ENCODE measurements around the gene SOS2.
"Not testable (repeated sequence)": the region's sequence is repeated elsewhere in the genome, so short reads cannot be mapped to it uniquely, and the experiment has no call there.

SOS2 gene

DNA sequence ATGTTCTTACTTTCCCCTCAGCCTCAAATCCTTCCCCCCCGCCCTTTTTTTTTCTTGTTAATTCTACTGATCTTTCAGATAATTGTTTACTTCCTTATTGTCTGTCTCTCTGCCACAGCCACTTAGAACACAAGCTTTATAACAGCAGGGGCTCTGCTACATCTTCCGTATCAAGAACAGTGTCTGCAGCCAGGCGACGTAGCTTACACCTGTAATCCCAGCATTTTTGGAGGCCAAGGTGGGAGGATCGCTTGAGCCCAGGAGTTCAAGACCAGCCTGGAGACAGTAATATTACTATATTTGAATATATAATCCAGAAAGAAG lies 5.4 kb downstream of the SOS2 start:
- DNase-seq (ENCODE audit: low read depth), result no peak

GRCh38 chr14:50225067-50225973 lies 6.1 kb downstream of the SOS2 start:
- DNase-seq (ENCODE audit: low read depth), result no peak

DNA sequence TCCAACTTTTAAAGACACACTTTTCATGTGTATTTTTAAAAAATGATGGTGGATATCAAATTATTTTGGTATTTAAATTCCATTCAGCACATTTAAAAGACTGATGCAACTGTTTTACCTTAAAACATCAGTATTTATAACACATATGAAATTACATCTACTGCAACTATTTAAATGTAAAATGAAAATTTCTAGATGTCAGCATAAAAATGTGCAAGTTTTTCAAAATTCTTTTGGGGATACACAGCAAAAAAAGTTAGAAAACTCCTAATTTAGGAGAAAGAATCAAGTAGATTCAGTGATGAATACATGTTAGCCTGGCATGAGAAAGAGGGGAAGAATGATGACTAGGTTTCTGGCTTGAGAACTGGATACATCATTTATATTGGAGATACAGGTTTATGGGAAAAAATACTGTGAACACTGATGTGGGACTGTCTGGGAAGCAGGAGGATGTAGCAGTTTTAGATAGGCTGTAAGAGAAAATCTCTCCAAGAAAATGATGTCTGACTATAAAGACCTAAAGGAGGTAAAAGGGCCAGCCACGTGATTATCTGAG lies 9.2 kb downstream of the SOS2 start:
- no peak for DNase-seq (ENCODE audit: low read depth)

GRCh38 chr14:50218501-50218900 lies 12.9 kb downstream of the SOS2 start:
- DNase-seq (ENCODE audit: low read depth), result no peak

- no peak for DNase-seq (ENCODE audit: low read depth)
These were observed 16.0 kb downstream of the SOS2 start for GRCh38 chr14:50215416-50215815.

- DNase-seq (ENCODE audit: low read depth), result no peak
These were observed 17.6 kb downstream of the SOS2 start for GRCh38 chr14:50213795-50214194.

DNA sequence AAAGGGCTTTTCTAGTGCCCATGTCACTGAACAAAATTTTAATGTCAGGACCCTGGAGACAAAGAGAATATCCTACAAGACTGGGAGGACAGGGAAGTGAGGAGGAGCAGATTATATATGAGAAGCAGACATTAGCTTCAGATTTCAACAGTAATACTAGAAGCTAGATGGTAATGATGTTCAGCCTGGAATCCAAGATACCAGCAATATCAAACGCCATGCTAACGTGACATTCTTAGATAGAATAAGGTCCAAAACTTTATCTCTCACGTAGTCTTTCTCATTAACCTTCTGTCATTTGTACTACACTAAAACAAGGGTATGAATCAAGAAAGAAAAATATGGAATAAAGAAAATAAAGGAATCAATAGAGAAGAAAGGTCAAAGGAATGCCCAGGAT lies 18.7 kb downstream of the SOS2 start:
- DNase-seq (ENCODE audit: low read depth), result no peak

- no peak for DNase-seq (ENCODE audit: low read depth)
These were observed 21.3 kb downstream of the SOS2 start for GRCh38 chr14:50210074-50210473.

DNA sequence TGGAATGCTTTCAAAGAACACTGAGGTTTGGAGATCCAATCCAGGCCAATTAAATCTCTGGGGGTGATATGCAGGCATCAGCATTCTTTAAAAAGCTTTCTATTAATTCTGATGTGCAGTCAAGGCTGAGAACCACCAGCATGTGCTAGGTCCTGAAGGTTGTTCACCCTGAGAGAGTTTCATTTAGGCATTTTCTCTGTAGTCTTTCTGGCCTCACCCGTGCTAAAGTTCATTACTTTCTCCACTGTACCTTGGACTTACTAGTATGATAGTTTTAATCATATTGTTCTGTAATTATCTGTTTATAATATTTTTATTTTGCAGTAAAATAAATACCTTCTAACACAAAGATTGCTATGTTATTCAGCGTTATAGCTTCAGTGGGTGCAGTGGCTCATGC lies 32.9 kb downstream of the SOS2 start:
- no peak for DNase-seq (ENCODE audit: low read depth)

GRCh38 chr14:50191499-50191898 lies 39.9 kb downstream of the SOS2 start:
- DNase-seq (ENCODE audit: low read depth), result no peak

GRCh38 chr14:50186107-50186506 lies 45.3 kb downstream of the SOS2 start:
- no peak for DNase-seq (ENCODE audit: low read depth)

GRCh38 chr14:50173891-50174290 lies 57.5 kb downstream of the SOS2 start:
- DNase-seq (ENCODE audit: low read depth), result no peak

DNA sequence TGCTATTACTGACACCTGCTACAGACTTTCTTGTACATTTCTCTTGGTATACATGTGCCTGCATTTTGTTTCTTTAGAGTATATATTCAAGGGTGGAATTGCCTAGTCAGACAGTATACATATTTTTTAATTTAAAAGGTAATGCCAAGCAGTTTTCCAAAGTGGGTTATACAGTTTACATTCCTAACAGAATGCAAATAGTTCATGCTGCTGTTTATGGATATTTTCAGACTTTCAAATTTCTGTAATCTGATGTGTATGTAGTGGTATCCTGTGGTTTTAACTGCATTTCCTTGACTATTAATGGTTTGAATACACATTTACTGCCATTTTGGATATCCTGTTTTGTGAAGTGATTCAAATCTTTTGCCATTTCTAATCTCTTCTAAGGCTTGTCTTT lies 59.5 kb downstream of the SOS2 start:
- no peak for DNase-seq (ENCODE audit: low read depth)

GRCh38 chr14:50167381-50167780 lies 64.0 kb downstream of the SOS2 start:
- not testable (repeated sequence) for DNase-seq (ENCODE audit: low read depth)

GRCh38 chr14:50156111-50156510 lies 75.3 kb downstream of the SOS2 start:
- DNase-seq (ENCODE audit: low read depth), result no peak

- no peak for DNase-seq (ENCODE audit: low read depth)
These were observed 82.6 kb downstream of the SOS2 start for GRCh38 chr14:50148799-50149198.

GRCh38 chr14:50139192-50139591 lies 92.2 kb downstream of the SOS2 start:
- DNase-seq (ENCODE audit: low read depth), result no peak

GRCh38 chr14:50127802-50128201 lies 103.6 kb downstream of the SOS2 start:
- no peak for DNase-seq (ENCODE audit: low read depth)

GRCh38 chr14:50123062-50123461 lies 108.3 kb downstream of the SOS2 start:
- DNase-seq (ENCODE audit: low read depth), result no peak

DNA sequence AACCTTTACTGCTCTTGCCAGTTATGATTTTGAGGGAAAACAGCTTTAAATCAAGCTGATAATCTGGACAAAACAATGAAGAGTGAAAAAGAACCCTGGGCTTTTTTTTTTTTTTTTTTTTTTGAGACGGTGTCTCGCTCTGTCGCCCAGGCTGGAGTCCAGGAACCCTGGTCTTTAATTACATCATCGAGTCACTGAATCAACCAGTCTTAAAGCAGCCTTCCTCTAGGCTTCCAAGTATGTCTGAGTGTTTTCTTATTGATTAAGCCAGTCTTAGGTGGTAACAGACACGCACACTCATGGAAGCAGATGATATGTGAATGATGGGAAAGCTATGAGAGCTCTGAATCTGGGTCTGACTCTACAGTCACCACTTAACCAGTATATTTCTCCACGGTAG lies 109.1 kb downstream of the SOS2 start:
- no peak for DNase-seq (ENCODE audit: low read depth)

DNA sequence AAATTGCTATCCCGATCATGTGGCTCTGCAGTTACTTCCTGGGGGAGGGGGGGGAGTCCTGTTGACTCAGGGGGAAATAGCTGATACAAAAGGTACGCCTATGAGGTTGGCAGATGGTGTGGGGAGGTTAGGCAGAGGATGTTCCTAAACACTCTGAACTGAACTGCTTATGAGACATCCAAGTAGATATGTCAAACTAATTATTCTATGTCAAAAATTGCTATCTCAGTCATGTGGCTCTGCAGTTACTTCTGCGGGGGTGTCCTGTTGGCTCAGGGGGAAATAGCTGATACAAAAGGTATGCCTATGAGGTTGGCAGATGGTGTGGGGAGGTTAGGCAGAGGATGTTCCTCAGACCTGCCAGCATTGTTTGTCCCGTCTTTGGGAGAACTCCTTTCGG lies 109.9 kb downstream of the SOS2 start:
- no peak for DNase-seq (ENCODE audit: low read depth)

DNA sequence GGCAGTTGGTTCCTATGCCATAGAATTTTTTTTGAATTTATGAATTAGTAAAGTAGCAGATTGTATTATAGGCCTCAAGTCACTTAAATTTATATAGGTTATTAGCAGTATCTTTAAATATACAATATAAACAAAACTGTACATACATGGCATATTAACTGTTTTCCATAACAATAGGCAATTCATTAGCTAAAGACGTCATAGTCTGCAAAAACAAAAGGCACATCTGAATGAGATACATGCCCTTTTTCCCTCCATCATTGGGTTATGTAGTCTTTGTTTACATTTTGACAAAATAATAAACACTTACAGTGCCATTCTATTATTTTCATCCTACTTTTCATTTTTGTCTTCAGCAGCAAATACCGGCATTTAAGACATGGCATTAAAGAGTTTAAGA lies 113.9 kb downstream of the SOS2 start:
- no peak for DNase-seq (ENCODE audit: low read depth)

DNA sequence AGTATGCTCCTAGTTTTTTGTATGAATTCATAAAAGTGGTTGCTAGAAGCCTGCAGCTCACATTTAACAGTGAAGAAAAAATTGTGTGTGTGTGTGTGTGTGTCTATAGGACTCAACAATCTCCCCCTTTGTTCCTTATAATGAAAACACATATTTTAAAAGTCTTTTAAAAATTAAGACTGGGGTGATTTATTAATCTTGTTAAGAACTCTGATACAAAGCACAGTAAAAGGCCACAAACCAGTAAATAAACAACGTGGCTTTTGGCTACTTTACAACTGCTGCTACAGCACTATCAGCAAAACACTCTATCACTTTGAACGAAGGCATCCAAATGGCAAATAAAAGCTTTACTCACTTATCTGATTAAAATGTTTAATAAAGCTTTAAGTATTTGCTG lies 114.4 kb downstream of the SOS2 start:
- no peak for DNase-seq (ENCODE audit: low read depth)
